B cell (primary cell): ENCODE measurements around the gene PNPLA1. TPM values are rescaled to one million over a fixed set of nuclear protein-coding genes. Genes with fewer than 3 reads are reported as not detected.

ENCODE experiments used
- ATAC-seq: fragments of 200-7000 bp; cut with Tn5 transposase; one replicate; pipeline ENCODE4 v1.10.0; 2021; ENCODE audit warnings: low read depth, mild to moderate bottlenecking, moderate number of reproducible peaks, moderate library complexity
- CTCF ChIA-PET: fragments of 350-600 bp; sonication (Branson Sonifier 250); formaldehyde crosslinking; loops from one replicate; lab custom pipeline; 2021; ENCODE audit warnings: antibody characterized with exemption, inconsistent platforms; lab: Charles Lee
- POLR2A ChIA-PET: fragments of 350-600 bp; sonication (Branson Sonifier 250); formaldehyde crosslinking; loops from one replicate; lab custom pipeline; 2021; ENCODE audit warnings: antibody characterized with exemption; lab: Charles Lee
- DNase-seq: peaks from one replicate; pipeline ENCODE4 v3.0.0; 2013
- H2AFZ ChIP-seq: 2 replicates; pipeline ENCODE4 v1.6.1; 2012; ENCODE audit warnings: mild to moderate bottlenecking, low read depth, low read length; ENCODE audit not compliant: insufficient read depth, poor library complexity, severe bottlenecking
- H3K27ac ChIP-seq, 2 donors: 1 replicate in 1 of 2; 2 replicates in 1 of 2; pipeline ENCODE4 v1.5.1; 2012 to 2013; ENCODE audit warnings: low read length in 2 of 2, mild to moderate bottlenecking in 2 of 2, moderate library complexity in 1 of 2
- H3K27me3 ChIP-seq, 4 experiments: fragments of 200-600 bp in 1 of 4; sonication (generic) in 1 of 4; replicated peaks in 1 of 4; 1 replicate in 2 of 4; 2 replicates in 2 of 4; pipeline versions ENCODE4 v1.6.1 to v1.7.0; 2013 to 2016; ENCODE audit warnings: low read length in 3 of 4, mild to moderate bottlenecking in 2 of 4, mixed read lengths in 1 of 4, moderate library complexity in 1 of 4; ENCODE audit not compliant: insufficient read depth in 4 of 4, control insufficient read depth in 3 of 4; ENCODE audit errors: control extremely low read depth in 1 of 4
- H3K36me3 ChIP-seq, 2 experiments: replicated peaks in 1 of 2; 1 replicate in 1 of 2; 2 replicates in 1 of 2; pipeline versions ENCODE4 v1.6.1 to v1.7.1; 2013; ENCODE audit warnings: low read length in 1 of 2; ENCODE audit not compliant: insufficient read depth in 2 of 2, control insufficient read depth in 1 of 2; ENCODE audit errors: control extremely low read depth in 1 of 2, extremely low read depth in 1 of 2
- H3K4me1 ChIP-seq, 2 donors: fragments of 200-600 bp in 1 of 2; sonication (generic) in 1 of 2; 1 replicate in 1 of 2; 2 replicates in 1 of 2; pipeline versions ENCODE4 v1.5.1 to v1.6.1; 2013 to 2017; ENCODE audit warnings: low read length in 2 of 2; ENCODE audit not compliant: control insufficient read depth in 2 of 2, insufficient read depth in 2 of 2
- H3K4me2 ChIP-seq: replicated peaks from 2 replicates; pipeline ENCODE3; 2012; ENCODE audit warnings: mild to moderate bottlenecking, low read depth, low read length; ENCODE audit not compliant: poor library complexity, severe bottlenecking
- H3K4me3 ChIP-seq, 5 experiments: fragments of 200-600 bp in 1 of 5; sonication (generic) in 1 of 5; 1 replicate in 3 of 5; 2 replicates in 2 of 5; pipeline versions ENCODE4 v1.5.1 to v1.7.0; 2011 to 2016; ENCODE audit warnings: low read length in 4 of 5, mild to moderate bottlenecking in 4 of 5, low read depth in 2 of 5, control low read depth in 1 of 5, moderate library complexity in 1 of 5; ENCODE audit not compliant: insufficient read depth in 1 of 5; ENCODE audit errors: control extremely low read depth in 1 of 5, extremely low read depth in 1 of 5
- H3K79me2 ChIP-seq: fragments of 200-600 bp; sonication (generic); one replicate; pipeline ENCODE4 v1.6.0; 2016; ENCODE audit warnings: low read length; ENCODE audit not compliant: control insufficient read depth, insufficient read depth
- H3K9ac ChIP-seq: fragments of 200-600 bp; sonication (generic); 2 replicates; pipeline ENCODE4 v1.6.1; 2017; ENCODE audit warnings: mild to moderate bottlenecking, low read length, moderate library complexity
- H3K9me3 ChIP-seq, 3 donors: one replicate each; pipeline versions ENCODE4 v1.6.1 to v1.7.1; 2013; ENCODE audit warnings: low read length in 2 of 3; ENCODE audit not compliant: control insufficient read depth in 2 of 3, insufficient read depth in 1 of 3; ENCODE audit errors: control extremely low read depth in 1 of 3
- H4K20me1 ChIP-seq: 2 replicates; pipeline ENCODE4 v1.6.0; 2012; ENCODE audit warnings: mild to moderate bottlenecking, low read length; ENCODE audit not compliant: insufficient read depth, control insufficient read depth, poor library complexity, severe bottlenecking
- H3K27ac Mint-ChIP-seq: one replicate; pipeline ENCODE4 v1.8.0; 2021; ENCODE audit warnings: mixed read lengths
- H3K27me3 Mint-ChIP-seq: one replicate; pipeline ENCODE4 v1.8.0; 2021; ENCODE audit warnings: mixed read lengths
- H3K4me1 Mint-ChIP-seq: one replicate; pipeline ENCODE4 v1.8.0; 2021; ENCODE audit warnings: mixed read lengths
- H3K4me3 Mint-ChIP-seq: one replicate; pipeline ENCODE4 v1.8.0; 2021; ENCODE audit warnings: mixed read lengths
- H3K9me3 Mint-ChIP-seq: one replicate; pipeline ENCODE4 v1.8.0; 2022; ENCODE audit warnings: mixed read lengths; ENCODE audit not compliant: insufficient read depth
- EZH2 ChIP-seq: IDR thresholded peaks from 2 replicates; pipeline ENCODE4 v1.6.1; 2012; ENCODE audit warnings: borderline replicate concordance, low read depth, mild to moderate bottlenecking, moderate library complexity, low read length; ENCODE audit not compliant: insufficient read depth, poor library complexity, severe bottlenecking
- WGBS: methylation state at CpG from one replicate; pipeline ENCODE4 v1.1.5; 2013; ENCODE audit warnings: missing lambda C conversion rate; ENCODE audit not compliant: insufficient coverage; 5-methylcytosine and 5-hydroxymethylcytosine counted together
- intact Hi-C: fragments of 100-400 bp; cut with micrococcal nuclease; formaldehyde crosslinking; loops from one replicate; pipeline ENCODE4 v1.10.0; 2022
- polyA plus RNA-seq: library from polyadenylated mRNA; depleted of rRNA; stranded (reverse); fragments of >200 nt; gene quantifications from 2 replicates; pipeline ENCODE4 v1.2.3, GENCODE V29; 2012
- total RNA-seq, 2 donors: library from RNA; stranded (reverse); fragments of 120-200 nt in 1 of 2; gene quantifications; 1 replicate in 1 of 2; 2 replicates in 1 of 2; pipeline versions ENCODE4 v1.2.3 to v1.2.4, GENCODE V29; 2013 to 2022
- TF ChIP-seq, protein P1 (sequence below): fragments of 200-600 bp; IDR thresholded peaks from one replicate; pipeline ENCODE4 v1.8.0; 2022; ENCODE audit warnings: antibody characterized with exemption, mild to moderate bottlenecking

The PNPLA1 gene
- total and polyA plus RNA-seq, 2 donors (not counting 1 experiment from before 2014, with no cell fraction given), result 0.12 TPM; not detected in 1

GRCh38 chr6:36245572-36246061 lies 24.2 kb upstream of the PNPLA1 start:
- Mint-ChIP-seq H3K4me3 (no peak overlapping the region), H3K9me3 (peaks cover 2% of the 10 kb centered on the region), H3K27me3 (peaks cover 3% of the 10 kb centered on the region), H3K27ac (no peak overlapping the region), H3K4me1 (peaks cover 19% of the 10 kb centered on the region)
- Histone ChIP-seq H3K27me3 (no peaks in the 10 kb centered on the region), H2AFZ (no peak overlapping the region), H3K27ac (no peak overlapping the region), H3K9me3 (peaks cover 0 to 4% (median 0%) of the 10 kb centered on the region in 3 donors), H3K36me3 (no peaks in the 10 kb centered on the region), H3K4me2 (no peak overlapping the region), H3K9ac (no peak overlapping the region), H4K20me1 (no peaks in the 10 kb centered on the region), H3K79me2 (no peaks in the 10 kb centered on the region), H3K4me3 (no peak overlapping the region), H3K4me1 (peaks cover 7 to 20% of the 10 kb centered on the region in 2 donors)
- 36% methylated on average over 8 of the region's 8 CpGs for WGBS
- intact Hi-C loops, result no loop called here
- DNase-seq (no peak), ATAC-seq (no peak)
- TF ChIP-seq, protein P1, sequence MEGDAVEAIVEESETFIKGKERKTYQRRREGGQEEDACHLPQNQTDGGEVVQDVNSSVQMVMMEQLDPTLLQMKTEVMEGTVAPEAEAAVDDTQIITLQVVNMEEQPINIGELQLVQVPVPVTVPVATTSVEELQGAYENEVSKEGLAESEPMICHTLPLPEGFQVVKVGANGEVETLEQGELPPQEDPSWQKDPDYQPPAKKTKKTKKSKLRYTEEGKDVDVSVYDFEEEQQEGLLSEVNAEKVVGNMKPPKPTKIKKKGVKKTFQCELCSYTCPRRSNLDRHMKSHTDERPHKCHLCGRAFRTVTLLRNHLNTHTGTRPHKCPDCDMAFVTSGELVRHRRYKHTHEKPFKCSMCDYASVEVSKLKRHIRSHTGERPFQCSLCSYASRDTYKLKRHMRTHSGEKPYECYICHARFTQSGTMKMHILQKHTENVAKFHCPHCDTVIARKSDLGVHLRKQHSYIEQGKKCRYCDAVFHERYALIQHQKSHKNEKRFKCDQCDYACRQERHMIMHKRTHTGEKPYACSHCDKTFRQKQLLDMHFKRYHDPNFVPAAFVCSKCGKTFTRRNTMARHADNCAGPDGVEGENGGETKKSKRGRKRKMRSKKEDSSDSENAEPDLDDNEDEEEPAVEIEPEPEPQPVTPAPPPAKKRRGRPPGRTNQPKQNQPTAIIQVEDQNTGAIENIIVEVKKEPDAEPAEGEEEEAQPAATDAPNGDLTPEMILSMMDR, result no peak
- TF ChIP-seq EZH2, result no peak
- POLR2A ChIA-PET, result no interaction called here
- CTCF ChIA-PET, result no interaction called here

- CTCF ChIA-PET, result no interaction called here
These were observed 23.2 kb upstream of the PNPLA1 start for GRCh38 chr6:36246506-36247268.

More at GRCh38 chr6:36246506-36247268, 23.2 kb upstream of the PNPLA1 start:
- Mint-ChIP-seq H3K27me3 (peaks cover 3% of the 10 kb centered on the region), H3K9me3 (peaks cover under 1% of the 10 kb centered on the region), H3K27ac (no peak overlapping the region), H3K4me3 (no peak overlapping the region), H3K4me1 (peaks cover 14% of the 10 kb centered on the region)
- Histone ChIP-seq H3K27me3 (no peaks in the 10 kb centered on the region), H3K36me3 (no peaks in the 10 kb centered on the region), H4K20me1 (no peaks in the 10 kb centered on the region), H3K27ac (no peak overlapping the region), H3K79me2 (no peaks in the 10 kb centered on the region), H3K4me3 (no peak overlapping the region), H3K9me3 (no peaks in the 10 kb centered on the region), H3K4me2 (no peak overlapping the region), H2AFZ (no peak overlapping the region), H3K9ac (no peak overlapping the region), H3K4me1 (peaks cover 5 to 14% of the 10 kb centered on the region in 2 donors)
- intact Hi-C loops, result no loop called here
- POLR2A ChIA-PET, result no interaction called here
- TF ChIP-seq EZH2, result no peak
- TF ChIP-seq, protein P1, result no peak
- DNase-seq, result no peak
- WGBS, result 98% methylated on average over 21 of the region's 22 CpGs
- no peak for ATAC-seq
